Upper lobe of right lung (tissue), 1 donor: Measurements from ENCODE around the gene XRCC1. TPM values are rescaled to one million over a fixed set of nuclear protein-coding genes. Genes with fewer than 3 reads are reported as not detected.
"Not testable (repeated sequence)": the region's sequence is repeated elsewhere in the genome, so short reads cannot be mapped to it uniquely, and the experiment has no call there.

Experiments
- ATAC-seq: fragments of 200-7000 bp; cut with Tn5 transposase; one replicate; pipeline ENCODE4 v1.9.1; 2020; ENCODE audit warnings: mild to moderate bottlenecking, moderate library complexity
- DNase-seq: peaks from one replicate; pipeline ENCODE4 v3.0.0-alpha.2; 2020
- H3K27ac ChIP-seq: fragments of 200-600 bp; one replicate; pipeline ENCODE4 v1.8.0; 2022
- H3K27me3 ChIP-seq: fragments of 200-600 bp; one replicate; pipeline ENCODE4 v1.8.0; 2022; ENCODE audit warnings: mild to moderate bottlenecking
- H3K36me3 ChIP-seq: fragments of 200-600 bp; one replicate; pipeline ENCODE4 v1.8.0; 2022
- H3K4me1 ChIP-seq: fragments of 200-600 bp; one replicate; pipeline ENCODE4 v1.8.0; 2022
- H3K4me3 ChIP-seq: fragments of 200-600 bp; one replicate; pipeline ENCODE4 v1.8.0; 2022; ENCODE audit warnings: mild to moderate bottlenecking
- H3K9me3 ChIP-seq: fragments of 200-600 bp; one replicate; pipeline ENCODE4 v1.8.0; 2022
- intact Hi-C: fragments of 100-400 bp; cut with DNase I; formaldehyde crosslinking; loops from one replicate; pipeline ENCODE4 v1.11.0; 2022
- total RNA-seq: library from RNA; stranded (reverse); fragmentation: NEBNext Ultra II Directional; extraction: Animal tissue kit (Norgen Biotek cat#: 25700); gene quantifications from one replicate; pipeline ENCODE4 v1.2.1, GENCODE V29; 2021
- TF ChIP-seq, protein P1 (sequence below): fragments of 200-600 bp; IDR thresholded peaks from one replicate; pipeline ENCODE4 v1.8.0; 2022; ENCODE audit warnings: antibody characterized with exemption
- donor health status: DM: no; HTN: yes; CAD: no; lungs with severe emphysema.

Gene XRCC1
- total RNA-seq, 1 donor from 2014 or later, result 23.8 TPM

DNA sequence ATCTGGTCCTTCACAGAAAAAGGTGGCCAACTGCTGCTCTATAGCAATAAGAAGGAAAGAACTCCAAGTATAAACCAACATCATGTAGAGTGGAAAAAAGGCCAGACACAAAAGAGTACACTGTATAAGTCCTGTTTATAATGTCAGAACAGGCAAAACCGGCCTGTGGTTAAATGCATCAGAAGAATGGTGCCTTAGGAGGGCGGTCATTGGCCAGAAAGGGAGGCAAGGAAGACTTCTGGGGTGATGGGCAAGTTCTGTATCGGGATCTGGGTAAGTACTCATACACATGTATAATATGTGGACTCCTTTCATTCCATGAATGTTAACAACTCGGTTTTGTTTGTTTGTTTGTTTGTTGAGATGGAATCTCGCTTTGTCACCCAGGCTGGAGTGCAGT, 52.4 kb downstream of the XRCC1 start:
- ATAC-seq (no peak), DNase-seq (no peak)
- Histone ChIP-seq H3K27ac (no peak overlapping the region), H3K27me3 (no peaks in the 10 kb centered on the region), H3K36me3 (peaks cover 6% of the 10 kb centered on the region), H3K4me1 (peaks cover 29% of the 10 kb centered on the region), H3K4me3 (no peak overlapping the region), H3K9me3 (no peaks in the 10 kb centered on the region)
- intact Hi-C loops, result loop anchor here (5.0 kb wide), 1 partner anchor 76 kb away; no protein-coding TSS in a partner anchor
- TF ChIP-seq, protein P1, sequence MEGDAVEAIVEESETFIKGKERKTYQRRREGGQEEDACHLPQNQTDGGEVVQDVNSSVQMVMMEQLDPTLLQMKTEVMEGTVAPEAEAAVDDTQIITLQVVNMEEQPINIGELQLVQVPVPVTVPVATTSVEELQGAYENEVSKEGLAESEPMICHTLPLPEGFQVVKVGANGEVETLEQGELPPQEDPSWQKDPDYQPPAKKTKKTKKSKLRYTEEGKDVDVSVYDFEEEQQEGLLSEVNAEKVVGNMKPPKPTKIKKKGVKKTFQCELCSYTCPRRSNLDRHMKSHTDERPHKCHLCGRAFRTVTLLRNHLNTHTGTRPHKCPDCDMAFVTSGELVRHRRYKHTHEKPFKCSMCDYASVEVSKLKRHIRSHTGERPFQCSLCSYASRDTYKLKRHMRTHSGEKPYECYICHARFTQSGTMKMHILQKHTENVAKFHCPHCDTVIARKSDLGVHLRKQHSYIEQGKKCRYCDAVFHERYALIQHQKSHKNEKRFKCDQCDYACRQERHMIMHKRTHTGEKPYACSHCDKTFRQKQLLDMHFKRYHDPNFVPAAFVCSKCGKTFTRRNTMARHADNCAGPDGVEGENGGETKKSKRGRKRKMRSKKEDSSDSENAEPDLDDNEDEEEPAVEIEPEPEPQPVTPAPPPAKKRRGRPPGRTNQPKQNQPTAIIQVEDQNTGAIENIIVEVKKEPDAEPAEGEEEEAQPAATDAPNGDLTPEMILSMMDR, result no peak

DNA sequence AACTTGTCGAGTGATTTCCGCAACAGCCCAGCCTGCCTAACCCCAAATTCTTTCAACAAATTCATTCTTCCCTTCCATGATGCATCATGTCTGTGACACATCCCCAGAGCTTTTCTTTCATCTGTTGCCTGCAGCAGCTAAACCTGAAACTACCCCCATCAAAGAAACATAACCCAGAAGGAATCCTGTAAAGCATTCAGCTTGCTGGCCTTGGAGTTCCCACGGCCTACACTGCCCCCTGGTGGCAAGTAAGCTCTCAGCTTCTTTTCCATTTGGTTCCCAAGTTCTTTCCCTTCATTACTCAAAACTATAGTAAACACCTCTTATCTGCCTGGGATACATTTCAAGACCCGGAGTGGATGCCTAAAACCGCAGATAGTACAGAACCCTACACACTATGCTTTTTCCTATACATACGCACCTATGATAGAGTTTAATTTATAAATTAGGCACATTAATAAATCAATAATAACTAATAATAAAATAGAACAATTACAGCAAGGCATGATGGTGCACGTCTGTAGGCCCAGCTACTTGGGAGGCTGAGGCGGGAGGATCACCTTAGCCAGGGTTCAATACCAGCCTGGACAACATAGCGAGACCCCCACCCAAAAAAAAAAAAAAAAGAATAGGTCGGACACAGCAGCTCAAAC, 55.8 kb downstream of the XRCC1 start:
- DNase-seq, result peak; percentile 84

DNA sequence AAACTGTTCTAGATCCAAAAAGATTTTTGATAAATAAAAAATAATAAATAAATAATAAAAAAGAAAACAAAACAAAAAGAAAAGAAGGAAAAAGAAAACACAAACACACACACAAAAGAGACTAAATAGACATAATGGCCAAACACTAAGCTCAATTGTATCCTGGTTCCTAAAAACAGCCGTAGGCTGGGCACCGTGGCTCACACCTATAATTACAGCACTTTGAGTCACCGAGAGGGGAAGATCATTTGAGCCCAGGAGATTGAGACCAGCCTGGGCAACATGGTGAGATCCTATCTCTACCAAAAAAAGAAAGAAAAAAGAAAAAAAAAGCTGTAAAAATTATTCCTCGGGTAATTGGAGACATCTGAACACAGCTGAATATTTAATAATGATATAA, 57.3 kb downstream of the XRCC1 start:
- no peak for ATAC-seq
- Histone ChIP-seq H3K4me1 (peaks cover 5% of the 10 kb centered on the region), H3K36me3 (peaks cover 9% of the 10 kb centered on the region), H3K4me3 (no peak overlapping the region), H3K9me3 (no peaks in the 10 kb centered on the region), H3K27me3 (no peaks in the 10 kb centered on the region), H3K27ac (no peak overlapping the region)
- no peak for DNase-seq
- TF ChIP-seq, protein P1, result no peak
- intact Hi-C loops, result no loop called here

More for the DNA sequence above, 55.8 kb downstream of the XRCC1 start:
- intact Hi-C loops, result loop anchor here (5.0 kb wide), 1 partner anchor 72 kb away; no protein-coding TSS in a partner anchor
- H3K9me3 ChIP-seq, result no peaks in the 10 kb centered on the region
- H3K27ac ChIP-seq, result no peak overlapping the region
- peak; percentile 95 for ATAC-seq
- no peak overlapping the region for H3K4me3 ChIP-seq
- H3K27me3 ChIP-seq, result no peaks in the 10 kb centered on the region
- H3K36me3 ChIP-seq, result peaks cover 9% of the 10 kb centered on the region
- TF ChIP-seq, protein P1, result peak; percentile 93
- H3K4me1 ChIP-seq, result peaks cover 10% of the 10 kb centered on the region

DNA sequence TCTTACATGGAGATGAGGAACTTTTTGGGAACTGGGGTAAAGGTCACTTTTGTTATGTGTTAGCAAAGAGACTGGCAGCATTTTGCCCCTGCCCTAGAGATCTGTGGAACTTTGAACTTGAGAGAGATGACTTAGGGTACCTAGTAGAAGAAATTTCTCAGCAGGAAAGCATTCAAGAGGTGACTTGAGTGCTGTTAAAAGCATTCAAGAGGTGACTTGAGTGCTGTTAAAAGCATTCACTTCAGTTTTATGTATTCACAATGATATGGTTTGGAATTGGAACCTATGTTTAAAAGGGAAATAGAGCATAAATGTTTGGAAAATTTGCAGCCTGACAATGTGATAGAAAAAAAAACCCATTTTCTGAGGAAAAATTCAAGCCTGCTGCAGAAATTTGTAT, 62.9 kb downstream of the XRCC1 start:
- H3K27me3 ChIP-seq, H3K9me3 ChIP-seq, ATAC-seq, H3K4me1 ChIP-seq, DNase-seq, H3K4me3 ChIP-seq, intact Hi-C loops, H3K27ac ChIP-seq: not testable (repeated sequence)
- H3K36me3 ChIP-seq, result peaks cover 34% of the 10 kb centered on the region

DNA sequence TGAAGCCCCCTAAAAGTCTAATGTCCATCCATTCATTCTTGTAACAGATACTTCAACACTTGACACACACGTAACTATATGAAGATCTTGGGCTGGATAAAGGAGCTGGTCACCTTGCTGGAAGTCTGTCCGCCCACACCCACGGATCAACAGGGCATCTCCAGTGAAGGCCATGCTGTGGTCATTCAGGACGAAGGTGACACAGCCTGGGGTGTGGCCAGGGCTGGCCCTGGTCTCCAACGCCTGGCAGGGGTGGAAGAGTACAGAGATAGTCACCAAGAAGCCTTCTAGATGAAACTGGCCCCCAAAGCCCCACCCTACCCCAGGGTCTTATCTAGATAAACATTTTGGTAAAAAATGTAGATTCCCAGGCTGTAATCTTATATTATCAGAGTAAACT, 64.0 kb downstream of the XRCC1 start:
- H3K4me3 ChIP-seq, result no peak overlapping the region
- ATAC-seq, result no peak
- no peaks in the 10 kb centered on the region for H3K4me1 ChIP-seq
- H3K9me3 ChIP-seq, result no peaks in the 10 kb centered on the region
- intact Hi-C loops, result no loop called here
- no peak for DNase-seq
- no peak overlapping the region for H3K27ac ChIP-seq
- H3K27me3 ChIP-seq, result no peaks in the 10 kb centered on the region
- TF ChIP-seq, protein P1, result no peak
- peaks cover 34% of the 10 kb centered on the region for H3K36me3 ChIP-seq

DNA sequence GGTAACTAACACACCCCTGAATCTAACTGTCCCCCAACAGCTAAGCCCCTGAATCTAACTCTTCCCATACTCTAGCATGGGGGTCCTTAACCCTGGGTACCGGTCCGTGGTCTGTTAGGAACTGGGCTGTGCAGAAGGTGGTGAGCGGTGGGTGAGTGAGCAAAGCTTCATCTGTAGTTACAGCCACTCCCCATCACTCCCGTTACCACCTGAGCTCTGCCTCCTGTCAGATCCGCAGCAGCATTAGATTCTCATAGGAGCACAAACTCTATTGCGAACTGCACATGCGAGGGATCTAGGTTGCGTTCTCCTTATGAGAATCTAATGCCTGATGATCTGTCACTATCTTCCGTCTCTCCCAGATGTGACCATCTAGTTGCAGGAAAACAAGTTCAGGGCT, 64.6 kb downstream of the XRCC1 start:
- H3K36me3 ChIP-seq, result peaks cover 34% of the 10 kb centered on the region
- H3K9me3 ChIP-seq, result no peaks in the 10 kb centered on the region

More for the DNA sequence above, 64.6 kb downstream of the XRCC1 start:
- no peak overlapping the region for H3K4me3 ChIP-seq
- DNase-seq (no peak), ATAC-seq (no peak)
- TF ChIP-seq, protein P1, result no peak
- no peaks in the 10 kb centered on the region for H3K27me3 ChIP-seq
- no peaks in the 10 kb centered on the region for H3K4me1 ChIP-seq
- H3K27ac ChIP-seq, result no peak overlapping the region
- intact Hi-C loops, result no loop called here
